Stimulated activated CD8-positive, alpha-beta memory T cell treated with anti-CD3 and anti-CD28 coated beads, Interleukin-12 subunit alpha, Interleukin-12 subunit beta, amount 100 ng/mL, for 1 hour (primary cell): ENCODE data around the gene CTNNA1.
"Not testable (repeated sequence)": the region's sequence is repeated elsewhere in the genome, so short reads cannot be mapped to it uniquely, and the experiment has no call there.

Source experiments
- DNase-seq: peaks from one replicate; pipeline ENCODE4 v3.0.0-alpha.2; 2020; ENCODE audit warnings: low read depth

Gene CTNNA1

DNA sequence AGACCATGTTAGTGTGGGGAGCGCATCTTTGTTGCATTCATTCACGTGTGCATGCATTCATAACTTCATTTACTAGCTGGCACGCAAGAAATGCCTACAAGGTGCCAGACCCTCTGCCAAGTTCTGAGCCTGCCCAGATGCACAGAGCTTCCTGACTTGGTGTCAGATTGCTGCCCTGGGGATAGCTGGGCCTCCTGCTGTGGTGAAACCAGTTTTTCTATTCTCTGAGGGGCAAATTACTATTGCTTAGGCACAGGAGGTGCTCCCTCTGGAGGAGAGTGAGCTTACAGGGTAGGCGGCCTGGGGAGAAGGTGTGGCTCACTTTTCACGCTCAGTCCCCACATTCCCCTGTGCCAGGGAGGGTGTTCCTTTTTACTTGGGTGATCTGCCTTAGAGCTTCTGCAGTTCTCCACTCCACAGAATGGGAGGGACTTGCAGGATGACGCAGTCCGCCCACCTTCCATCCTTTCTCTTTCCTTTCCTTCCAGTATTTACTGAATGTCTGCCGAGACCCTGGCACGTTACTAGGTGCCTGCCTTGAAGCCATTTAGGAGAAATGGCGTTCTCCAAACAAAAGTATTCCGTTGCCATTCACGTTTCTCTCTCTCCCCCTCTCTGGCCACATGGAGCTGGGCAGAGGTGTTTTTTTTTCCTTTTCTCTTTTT, 27.9 kb upstream of the CTNNA1 start:
- DNase-seq: no peak

DNA sequence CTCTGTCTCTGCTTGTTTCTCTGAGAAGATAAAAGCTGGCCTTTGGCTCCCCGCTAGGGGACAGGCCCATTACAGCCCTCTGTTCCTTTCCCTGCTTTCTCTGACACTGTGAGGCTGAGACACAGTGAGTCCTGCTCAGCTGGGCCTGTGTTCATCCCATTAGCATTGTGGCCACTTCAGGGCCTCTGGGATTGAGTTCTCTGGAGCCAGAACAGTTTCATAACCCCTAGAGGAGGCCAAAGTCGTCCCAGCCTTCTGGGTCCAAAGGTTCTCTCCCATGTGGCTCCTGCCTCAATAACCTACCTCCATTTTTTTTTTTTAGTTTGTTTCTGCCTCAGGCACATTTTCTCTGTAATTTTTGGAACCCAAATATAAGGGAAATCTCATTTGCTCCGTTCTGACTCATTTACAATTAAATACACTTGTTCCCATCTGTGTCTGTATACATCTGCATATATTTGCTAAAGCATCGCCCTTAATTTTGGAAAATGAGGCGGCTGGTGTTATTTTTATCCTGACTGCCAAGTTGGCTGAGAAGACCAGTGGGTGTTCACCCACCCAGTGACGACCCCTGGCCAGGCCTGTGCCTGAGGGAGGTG, 27.3 kb upstream of the CTNNA1 start:
- DNase-seq: no peak

DNA sequence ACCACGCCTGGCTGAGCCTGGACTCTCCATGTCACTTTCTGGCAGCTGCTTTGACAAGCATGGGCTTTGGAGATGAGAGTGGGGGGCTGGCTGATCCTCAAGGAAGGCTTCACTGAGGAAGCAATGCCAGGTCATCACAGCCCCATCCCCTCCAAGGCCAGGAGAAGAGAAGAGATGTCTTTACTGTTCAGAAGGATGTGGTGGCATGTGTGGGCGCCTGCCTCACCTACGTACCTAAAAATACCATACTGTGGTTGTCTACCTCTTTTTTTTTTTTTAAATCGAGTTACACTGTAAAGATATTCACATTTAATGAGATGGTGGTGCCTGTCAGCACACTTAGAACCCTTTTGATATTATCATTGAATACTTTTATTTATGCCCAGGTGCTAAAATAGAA, 26.4 kb upstream of the CTNNA1 start:
- no peak for DNase-seq

DNA sequence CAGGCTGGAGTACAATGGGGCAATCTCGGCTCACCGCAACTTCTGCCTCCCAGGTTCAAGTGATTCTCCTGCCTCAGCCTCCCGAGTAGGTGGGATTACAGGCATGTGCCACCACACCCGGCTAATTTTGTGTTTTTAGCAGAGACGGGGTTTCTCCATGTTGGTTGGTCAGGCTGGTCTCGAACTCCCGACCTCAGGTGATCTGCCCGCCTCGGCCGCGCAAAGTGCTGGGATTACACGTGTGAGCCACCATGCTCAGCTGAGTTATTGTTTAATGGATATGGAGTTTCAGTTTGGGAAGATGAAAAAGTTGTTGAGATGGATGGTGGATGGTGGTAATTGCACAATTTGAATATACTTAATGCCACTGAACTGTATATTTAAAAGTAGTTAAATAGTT, 22.7 kb upstream of the CTNNA1 start:
- not testable (repeated sequence) for DNase-seq

DNA sequence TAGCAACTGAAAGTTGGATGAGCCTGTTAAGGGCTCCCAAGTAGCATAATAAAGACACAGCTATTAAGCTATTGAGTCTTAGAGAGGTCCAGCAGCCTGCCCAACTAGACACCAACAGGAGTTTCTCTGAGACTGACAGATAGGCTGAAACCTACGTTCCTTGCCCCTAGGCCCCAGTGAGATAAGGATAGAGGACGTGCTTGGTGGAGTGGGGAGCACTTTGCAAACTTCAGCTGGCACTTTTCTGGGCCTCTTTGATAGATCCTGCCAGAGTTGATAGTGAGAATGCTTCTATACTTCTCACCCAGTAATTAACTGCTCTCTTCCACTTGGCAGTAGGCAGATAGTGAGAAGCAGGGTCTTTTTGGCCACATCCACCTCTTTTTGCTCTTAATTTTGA, 20.8 kb upstream of the CTNNA1 start:
- no peak for DNase-seq

DNA sequence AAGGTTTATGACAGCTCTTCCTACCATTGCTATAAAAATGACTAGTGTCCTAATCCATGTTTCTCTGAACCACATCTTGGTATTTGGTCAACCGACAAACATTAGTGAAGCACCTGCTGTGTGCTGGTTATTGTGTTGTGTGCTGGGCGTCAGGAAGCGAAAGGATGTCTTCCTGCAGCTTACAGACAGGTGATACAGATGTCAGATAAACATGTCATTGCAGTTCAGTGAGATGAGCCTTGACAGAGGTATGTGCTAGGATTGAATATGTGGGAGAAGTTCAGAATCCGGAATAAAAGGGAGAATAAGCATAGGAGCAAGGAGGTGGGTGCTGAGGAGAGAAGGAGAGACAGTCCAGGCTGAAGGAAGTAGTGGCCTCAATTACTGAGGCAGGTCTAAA, 20.3 kb upstream of the CTNNA1 start:
- DNase-seq: no peak

DNA sequence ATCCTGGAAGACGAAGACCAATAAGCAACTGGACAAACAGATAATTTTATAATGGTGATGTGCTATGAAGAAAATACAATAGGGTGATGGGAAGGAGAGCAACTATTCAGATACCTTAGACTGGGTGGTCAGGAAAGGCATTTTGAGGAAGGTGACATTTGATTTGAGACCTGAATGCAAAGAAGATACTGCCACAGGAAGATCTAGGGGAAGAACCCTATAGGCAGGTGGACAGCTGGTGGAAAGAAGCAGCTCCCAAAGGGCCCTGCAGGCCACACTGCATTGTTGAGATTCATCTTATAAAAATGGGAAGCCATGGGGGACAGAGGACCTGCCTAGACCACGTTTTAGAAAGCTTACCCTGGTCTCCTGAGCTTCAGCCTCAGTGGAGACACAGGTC, 19.7 kb upstream of the CTNNA1 start:
- DNase-seq: no peak

DNA sequence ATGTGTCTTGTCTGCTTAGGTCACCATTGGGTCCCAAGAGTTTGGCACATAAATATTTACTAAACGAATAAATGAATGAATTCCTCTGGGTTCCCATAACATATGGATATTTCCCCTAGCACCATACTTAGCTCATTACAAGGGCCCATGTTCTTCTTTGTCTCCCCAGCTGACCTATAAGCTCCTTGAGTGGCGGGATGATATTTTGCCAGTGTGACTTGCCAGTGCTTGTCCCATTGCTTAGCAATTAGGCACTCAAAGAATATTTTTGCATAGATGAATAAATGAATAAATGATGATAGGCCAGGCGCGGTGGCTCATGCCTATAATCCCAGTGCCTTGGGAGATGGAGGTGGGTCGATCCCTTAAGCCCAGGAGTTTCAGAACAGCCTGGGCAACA, 16.9 kb upstream of the CTNNA1 start:
- DNase-seq: no peak

DNA sequence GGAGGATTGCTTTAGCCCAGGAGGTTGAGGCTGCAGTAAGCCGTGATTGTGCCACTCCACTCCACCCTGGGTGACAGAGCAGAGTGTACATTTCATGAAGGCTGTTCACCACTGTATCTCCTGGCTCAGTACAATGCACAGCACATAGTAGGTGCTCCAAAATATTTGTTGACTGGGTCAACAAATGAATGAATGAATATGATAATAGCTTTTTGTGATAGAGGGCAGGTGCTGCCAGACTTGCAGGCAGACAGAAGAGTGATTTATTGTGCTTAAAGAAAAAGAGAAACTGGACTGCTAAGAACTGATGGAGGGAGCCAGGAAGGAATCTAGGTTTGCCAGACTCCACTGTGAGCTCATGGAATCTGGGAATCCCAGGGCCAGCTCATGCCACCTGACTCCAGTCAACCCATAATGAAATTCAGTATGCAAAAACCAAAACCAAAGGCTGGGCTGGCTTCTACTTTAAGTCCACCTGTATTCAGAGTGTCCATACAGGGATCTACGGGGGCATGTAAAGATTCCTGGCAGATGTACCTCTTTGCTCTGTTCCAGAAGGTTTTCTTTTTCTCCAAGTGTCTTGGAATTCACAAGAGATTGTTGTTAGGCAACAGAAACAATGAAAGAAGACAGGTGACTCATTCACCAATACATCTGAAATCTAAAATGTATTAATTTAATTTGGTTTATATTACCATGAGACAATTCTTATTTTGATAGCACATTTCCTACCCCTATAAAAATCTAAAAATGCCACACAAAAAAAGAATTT, 15.5 kb upstream of the CTNNA1 start:
- DNase-seq: no peak

DNA sequence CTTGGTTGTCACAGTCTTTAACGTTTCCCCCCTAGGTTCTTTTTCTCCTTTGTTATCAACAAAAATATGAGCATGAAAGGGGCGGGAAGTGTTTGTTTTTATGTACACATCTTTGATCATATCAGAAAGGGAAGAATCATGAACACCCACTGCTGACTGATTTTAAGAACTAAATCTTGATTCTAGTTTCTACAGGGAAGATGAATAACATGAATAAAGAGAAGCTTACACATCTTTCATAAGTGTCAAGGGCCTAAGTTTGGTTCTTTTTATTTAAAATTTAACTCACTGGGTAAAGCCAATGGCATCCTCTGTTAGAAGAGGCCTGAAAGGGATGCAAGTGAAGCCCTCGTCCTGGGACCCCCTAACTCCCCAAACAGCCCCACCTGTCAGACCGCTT, 14.8 kb upstream of the CTNNA1 start:
- no peak for DNase-seq

DNA sequence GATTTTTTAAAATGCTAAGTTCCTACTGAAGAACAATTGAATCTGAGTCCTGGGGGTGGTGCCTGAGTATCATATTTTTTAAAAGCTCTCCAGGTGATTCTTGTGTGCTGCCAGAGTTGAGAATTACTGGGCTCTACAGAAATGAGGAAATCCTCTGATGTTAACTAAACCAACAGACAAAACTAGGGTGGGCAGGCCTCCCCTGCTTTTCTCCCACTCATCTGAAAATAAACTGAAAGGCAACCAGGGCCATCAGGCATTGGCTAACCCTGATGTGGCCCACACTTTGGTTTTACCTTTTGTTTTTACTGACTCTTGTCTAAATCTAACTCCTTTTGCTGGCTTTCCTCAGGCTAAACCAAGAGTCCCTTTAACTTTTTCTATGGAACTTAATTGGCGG, 13.3 kb upstream of the CTNNA1 start:
- DNase-seq: no peak

DNA sequence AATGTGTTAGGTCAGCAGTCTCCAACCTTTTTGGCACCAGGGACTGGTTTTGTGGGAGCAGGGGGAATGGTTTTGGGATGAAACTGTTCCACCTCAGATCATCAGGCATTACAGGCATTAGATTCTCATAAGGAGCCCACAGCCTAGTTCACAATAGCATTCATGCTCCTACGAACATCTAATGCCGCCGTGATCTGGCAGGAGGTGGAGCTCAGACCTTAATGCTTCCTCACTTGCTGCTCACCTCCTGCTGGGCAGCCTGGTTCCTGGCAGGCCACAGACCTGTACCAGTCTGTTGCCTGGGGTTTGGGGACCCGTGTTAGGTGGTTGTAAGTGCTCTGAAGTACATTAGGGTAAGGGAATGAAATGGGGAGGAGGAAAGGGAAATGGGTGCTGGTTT, 9.7 kb upstream of the CTNNA1 start:
- no peak for DNase-seq

DNA sequence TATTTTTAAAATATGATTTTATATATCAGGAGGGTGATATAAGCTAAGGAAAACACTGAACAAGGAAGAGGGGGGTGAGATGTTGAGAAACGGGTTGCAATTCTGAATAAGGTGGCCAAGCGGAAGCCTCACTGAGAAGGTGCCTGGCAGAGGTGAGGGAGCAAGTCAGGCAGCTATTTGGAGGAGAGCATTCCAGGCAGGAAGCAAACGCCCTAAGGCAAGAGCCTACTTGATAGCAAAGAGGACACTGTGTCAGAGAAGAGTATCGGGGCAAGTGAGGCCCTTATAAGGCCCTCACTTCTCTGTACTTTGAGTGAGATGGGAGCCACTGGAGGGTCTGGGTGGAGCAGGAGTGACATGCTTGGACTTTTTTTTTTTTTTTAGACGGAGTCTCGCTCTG, 8.0 kb upstream of the CTNNA1 start:
- DNase-seq: no peak

DNA sequence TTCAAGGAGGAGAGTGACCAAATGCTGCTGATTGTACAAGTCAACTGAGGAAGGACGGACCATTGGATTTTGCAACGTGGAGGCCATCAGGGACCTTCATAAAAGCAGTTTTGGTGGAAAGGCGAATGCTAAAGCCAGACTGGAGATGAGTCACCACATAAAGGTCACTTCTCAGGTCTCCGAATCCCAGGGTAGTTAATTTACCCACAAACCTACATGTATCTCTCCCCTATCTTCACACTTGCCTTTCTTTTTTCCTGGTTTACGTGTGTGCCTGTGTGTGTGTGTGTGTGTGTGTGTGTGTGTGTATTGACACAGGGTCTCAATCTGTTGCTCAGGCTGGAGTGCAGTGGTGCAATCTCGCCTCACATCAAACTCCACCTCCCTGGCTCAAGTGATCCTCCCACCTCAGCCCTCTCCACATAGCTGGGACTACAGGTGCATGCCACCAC, 4.6 kb upstream of the CTNNA1 start:
- no peak for DNase-seq

DNA sequence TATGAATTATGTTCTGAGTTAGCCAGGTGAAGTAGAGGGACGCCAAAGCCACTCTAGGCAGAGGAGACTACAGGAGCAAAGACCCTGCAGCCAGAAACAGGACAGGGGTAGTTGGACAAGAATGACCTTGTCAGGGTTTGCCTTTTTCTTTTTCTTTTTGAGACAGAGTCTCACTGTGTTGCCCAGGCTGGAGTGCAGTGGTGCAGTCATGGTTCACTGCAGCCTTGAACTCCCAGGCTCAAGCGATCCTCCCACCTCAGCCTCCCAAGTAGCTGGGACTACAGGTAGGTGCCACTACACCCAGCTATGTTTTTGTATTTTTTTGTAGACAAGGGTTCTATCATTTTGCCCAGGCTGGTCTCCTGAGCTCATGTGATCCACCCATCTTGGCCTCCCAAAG, 1.9 kb upstream of the CTNNA1 start:
- not testable (repeated sequence) for DNase-seq

DNA sequence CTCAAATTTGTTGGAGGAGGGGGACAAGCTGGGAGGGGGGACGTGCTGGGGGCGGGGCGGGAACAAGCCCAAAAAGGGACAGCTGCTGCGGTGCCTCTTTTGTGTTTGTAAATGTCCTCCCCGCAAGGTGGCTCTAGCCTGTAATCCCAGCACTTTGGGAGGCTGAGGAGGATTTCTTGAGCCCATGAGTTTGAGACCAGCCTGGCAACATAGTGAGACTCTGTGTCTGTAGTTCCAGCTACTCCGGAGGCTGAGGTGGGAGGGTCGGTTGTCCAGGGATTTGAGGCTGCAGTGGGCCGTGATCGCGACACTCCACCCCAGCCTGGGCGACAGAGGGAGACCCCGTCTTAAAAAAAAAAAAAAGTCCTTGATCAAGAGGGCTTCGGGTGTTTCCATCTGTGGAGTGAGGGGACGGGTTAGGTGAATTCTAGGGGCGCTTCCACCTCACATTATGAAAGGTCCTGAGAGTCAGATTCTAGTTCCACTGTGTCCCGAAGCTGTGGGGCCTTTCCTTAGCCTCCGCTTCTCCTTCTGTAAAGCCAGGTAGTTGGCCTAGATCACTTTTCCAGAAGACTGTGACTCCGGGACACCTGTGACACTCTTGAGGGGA, 779 bp upstream of the CTNNA1 start:
- no peak for DNase-seq

DNA sequence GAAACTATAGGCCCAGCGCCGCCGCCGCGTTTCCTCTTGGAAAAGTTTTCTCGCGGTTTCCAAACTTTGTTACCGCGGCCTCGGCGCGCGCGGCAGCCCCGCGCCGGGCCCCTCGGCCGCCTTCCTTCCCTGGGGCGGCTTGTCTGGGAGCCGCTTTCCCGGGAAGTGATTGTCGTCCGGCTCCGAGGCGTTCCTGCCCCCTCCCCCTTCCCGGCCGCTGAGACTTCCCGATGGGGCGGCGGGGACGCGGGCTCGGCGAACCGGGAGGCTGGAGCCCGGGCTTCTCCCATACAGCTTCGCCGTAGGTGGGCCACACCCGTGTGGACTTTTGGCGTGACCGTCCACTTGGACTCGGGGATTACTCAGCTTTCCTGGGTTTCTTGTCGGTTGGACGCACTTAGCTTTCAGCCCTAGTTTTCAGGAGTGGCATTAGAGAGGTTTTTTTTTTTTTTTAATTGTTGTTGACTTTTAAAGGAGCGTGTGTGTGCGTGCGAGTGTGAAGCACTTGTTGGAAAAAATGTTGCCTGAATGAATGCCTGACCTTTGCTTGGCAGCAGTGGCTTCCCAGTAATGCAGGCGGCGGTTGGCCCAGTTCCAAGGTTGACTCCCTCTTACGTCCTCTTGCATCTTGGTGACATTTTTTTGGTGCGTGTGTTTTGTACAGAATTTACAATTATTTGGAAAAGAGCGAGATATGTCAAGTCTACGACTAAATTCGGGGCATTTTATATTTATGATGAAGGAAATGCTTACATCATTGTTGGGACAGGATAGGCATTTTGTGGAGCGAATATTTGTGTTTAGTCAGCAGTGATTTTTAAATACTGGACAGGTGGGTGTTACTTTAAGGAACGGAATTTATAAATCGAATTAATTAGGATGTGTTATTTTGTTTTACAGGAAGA, 821 bp downstream of the CTNNA1 start:
- no peak for DNase-seq

DNA sequence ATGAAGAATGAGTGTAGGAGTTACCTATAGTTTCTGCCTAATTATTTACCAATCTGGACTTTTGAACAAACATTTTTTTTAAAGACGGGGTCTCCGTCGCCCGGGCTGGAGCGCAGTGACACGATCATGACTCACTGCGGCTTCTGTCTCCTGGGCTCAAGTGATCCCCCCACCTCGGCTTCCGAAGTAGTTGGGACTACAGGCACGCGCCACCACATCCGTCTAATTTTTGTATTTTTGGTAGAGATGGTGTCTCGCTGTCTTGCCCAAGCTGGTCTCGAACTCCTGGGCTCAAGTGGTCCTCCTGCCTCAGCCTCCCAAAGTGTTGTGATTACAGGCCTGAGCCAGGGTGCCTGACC, 1.5 kb downstream of the CTNNA1 start:
- no peak for DNase-seq

DNA sequence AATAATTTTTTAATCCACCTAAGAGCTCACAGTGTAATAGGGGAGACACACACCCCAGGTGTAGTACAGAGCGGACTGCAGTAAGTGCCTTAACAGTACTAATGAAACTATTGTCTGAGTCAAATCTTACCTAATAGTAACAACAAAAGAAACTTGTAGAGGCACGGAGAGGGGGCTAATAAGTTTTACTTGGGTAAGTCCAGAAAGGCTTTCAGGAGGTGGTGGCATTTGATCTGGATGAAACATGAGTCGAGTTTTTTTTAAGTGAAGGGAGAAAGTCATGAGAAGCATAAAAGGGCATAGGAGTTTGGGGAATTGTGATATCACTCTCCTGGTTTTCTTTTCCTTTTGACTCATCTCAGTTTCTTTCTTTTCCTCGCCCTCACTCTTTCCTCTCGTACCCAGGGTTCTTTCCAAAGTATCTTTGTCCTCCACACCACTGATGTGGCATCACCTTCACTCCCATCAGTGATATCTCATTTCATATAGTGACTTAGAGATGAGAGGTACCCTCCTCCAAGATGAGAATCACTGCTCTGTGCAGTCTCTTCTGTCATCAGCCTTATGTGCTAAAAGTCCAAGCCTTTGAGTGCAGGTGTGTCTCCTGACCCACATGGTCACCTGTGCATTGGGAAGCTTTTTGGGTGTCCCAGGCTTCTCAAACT, 2.0 kb downstream of the CTNNA1 start:
- DNase-seq: no peak

DNA sequence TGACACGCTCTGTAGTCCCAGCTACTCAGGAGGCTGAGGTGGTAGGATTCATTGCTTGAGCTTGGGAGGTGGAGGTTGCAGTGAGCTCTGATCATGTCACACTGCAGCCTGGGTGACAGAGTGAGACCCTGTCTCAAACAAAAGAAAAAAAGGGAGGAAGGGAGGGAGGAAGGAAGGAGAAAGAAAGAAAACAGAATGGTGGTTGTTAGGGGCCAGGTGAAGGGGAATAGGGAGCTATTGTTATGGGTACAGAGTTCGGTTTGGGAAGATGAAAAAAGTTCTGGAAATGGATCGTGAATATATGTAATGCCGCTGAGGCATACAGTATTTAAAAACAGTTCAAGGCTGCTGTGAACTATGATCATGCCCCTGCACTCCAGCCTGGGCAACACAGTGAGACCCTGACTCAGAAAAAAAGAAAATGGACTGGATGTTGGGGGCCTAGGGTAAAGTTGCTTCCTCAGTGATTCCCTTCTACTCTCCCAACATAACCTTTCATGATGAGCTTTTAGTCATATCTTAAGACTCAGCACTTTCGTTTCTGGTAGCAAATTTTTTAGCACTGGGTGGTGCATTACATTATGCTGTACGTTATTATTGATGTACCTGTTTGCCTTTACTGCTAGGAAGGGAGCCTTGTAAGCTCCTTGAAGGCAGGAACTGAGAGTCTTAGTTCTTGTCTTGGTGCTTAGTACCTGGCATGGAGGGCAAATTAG, 4.0 kb downstream of the CTNNA1 start:
- DNase-seq: no peak
